Right atrium auricular region (tissue), 2 donors: ENCODE results near the gene TRDN. TPM values are rescaled to one million over a fixed set of nuclear protein-coding genes. Genes with fewer than 3 reads are reported as not detected.

Source experiments
- DNase-seq: peaks from one replicate; pipeline ENCODE4 v3.0.0-alpha.2; 2019; ENCODE audit warnings: low spot score
- H3K27ac ChIP-seq, 2 donors: fragments of 200-600 bp; sonication (generic); 1 replicate in 1 of 2; 2 replicates in 1 of 2; pipeline ENCODE4 v1.5.1; 2016 to 2019
- H3K27me3 ChIP-seq, 2 donors: fragments of 200-600 bp; sonication (generic); one replicate each; pipeline versions ENCODE4 v1.5.1 to v1.6.0; 2017 to 2019
- H3K36me3 ChIP-seq: fragments of 200-600 bp; sonication (generic); one replicate; pipeline ENCODE4 v1.5.1; 2016
- H3K4me1 ChIP-seq, 2 donors: fragments of 200-600 bp; sonication (generic); one replicate each; pipeline versions ENCODE4 v1.5.1 to v1.6.0; 2017 to 2019
- H3K4me3 ChIP-seq, 2 donors: fragments of 200-600 bp; sonication (generic); 1 replicate in 1 of 2; 2 replicates in 1 of 2; pipeline ENCODE4 v1.5.1; 2017 to 2019; ENCODE audit warnings: mild to moderate bottlenecking in 1 of 2, moderate library complexity in 1 of 2
- H3K9me3 ChIP-seq, 2 donors: fragments of 200-600 bp; sonication (generic); one replicate each; pipeline ENCODE4 v1.5.1; 2019
- total RNA-seq, 2 donors: library from RNA; depleted of rRNA; stranded (reverse); fragments of >200 nt; gene quantifications; one replicate each; pipeline ENCODE4 v1.1.0, GENCODE V29; 2016
- TF ChIP-seq, protein P1 (sequence below), 2 donors: fragments of 200-600 bp; sonication (generic); IDR thresholded peaks; one replicate each; pipeline ENCODE4 v1.5.1; 2019; ENCODE audit warnings: antibody characterized with exemption in 2 of 2

TRDN gene
- total RNA-seq, 2 donors from 2014 or later, result 90.2 to 217 TPM

DNA sequence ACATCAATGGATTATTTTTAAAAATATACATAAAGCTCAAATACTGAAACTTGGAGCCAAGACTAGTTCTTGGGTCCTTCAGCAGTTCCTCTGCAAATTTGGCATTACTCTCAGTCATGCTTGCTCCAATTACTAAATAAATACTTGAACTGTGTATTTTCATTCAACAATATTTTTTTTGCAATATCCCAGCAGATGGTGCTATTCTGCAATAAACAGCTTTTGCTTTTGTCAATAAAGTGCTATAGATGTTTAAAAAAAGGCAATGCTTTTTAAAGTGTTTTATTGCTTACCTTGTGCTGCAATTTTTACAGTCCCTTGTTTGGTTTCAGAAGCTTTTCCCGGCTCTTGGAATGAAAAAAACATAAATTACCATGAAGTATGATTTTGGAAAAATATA, 243.4 kb downstream of the TRDN start:
- H3K27me3 ChIP-seq, result no peaks in the 10 kb centered on the region
- no peak for DNase-seq
- TF ChIP-seq, protein P1, sequence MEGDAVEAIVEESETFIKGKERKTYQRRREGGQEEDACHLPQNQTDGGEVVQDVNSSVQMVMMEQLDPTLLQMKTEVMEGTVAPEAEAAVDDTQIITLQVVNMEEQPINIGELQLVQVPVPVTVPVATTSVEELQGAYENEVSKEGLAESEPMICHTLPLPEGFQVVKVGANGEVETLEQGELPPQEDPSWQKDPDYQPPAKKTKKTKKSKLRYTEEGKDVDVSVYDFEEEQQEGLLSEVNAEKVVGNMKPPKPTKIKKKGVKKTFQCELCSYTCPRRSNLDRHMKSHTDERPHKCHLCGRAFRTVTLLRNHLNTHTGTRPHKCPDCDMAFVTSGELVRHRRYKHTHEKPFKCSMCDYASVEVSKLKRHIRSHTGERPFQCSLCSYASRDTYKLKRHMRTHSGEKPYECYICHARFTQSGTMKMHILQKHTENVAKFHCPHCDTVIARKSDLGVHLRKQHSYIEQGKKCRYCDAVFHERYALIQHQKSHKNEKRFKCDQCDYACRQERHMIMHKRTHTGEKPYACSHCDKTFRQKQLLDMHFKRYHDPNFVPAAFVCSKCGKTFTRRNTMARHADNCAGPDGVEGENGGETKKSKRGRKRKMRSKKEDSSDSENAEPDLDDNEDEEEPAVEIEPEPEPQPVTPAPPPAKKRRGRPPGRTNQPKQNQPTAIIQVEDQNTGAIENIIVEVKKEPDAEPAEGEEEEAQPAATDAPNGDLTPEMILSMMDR (IDR thresholded peaks at IDR 0.05), result peak in 1 of 2 donors; percentile 52
- H3K4me3 ChIP-seq, result no peak overlapping the region
- H3K4me1 ChIP-seq, result no peaks in the 10 kb centered on the region
- H3K27ac ChIP-seq, result no peak overlapping the region
- no peaks in the 10 kb centered on the region for H3K9me3 ChIP-seq
- H3K36me3 ChIP-seq, result no peaks in the 10 kb centered on the region

DNA sequence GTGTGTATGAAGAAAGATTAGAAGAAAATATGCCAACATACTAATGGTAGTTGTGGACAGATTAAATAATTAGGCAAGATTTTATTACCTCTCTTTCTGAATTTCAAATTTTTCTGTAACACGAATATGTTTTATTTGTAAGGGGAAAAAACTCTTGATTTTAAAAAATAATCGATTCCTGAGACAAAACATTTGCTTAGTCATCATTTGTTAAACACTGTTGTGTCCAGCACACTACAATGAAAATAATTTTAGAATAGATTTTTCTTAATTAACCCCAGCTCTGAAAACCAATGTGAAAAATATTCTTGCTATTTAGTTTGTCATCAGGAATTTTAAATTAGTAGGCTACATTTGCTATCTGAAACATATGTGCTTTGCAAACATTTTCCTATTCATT, 253.0 kb downstream of the TRDN start:
- Histone ChIP-seq H3K4me1 (no peaks in the 10 kb centered on the region), H3K36me3 (no peaks in the 10 kb centered on the region), H3K27ac (no peak overlapping the region)

DNA sequence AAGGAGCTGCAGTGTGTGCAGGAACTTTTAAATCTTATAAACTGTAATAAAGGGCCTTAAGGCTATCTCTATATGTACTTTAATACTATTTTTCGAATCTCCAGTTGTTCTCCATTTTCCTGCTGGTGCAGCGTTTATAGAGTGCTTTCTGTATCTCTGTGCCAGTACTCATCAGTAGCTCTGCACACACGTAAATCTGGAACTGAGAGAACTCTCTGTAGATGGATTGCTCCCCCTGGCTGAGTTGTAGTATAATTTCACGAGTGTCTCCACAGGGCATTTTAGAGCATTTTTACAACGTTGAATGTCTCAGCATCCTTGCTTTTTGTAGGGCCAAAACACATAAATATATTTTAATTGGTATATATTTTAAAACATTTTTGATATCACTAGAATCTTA, 256.5 kb downstream of the TRDN start:
- no peak for DNase-seq

More for the DNA sequence above, 253.0 kb downstream of the TRDN start:
- TF ChIP-seq, protein P1 (IDR thresholded peaks at IDR 0.05), result no peak
- no peak for DNase-seq
- Histone ChIP-seq H3K9me3 (no peaks in the 10 kb centered on the region), H3K27me3 (no peaks in the 10 kb centered on the region), H3K4me3 (no peak overlapping the region)

DNA sequence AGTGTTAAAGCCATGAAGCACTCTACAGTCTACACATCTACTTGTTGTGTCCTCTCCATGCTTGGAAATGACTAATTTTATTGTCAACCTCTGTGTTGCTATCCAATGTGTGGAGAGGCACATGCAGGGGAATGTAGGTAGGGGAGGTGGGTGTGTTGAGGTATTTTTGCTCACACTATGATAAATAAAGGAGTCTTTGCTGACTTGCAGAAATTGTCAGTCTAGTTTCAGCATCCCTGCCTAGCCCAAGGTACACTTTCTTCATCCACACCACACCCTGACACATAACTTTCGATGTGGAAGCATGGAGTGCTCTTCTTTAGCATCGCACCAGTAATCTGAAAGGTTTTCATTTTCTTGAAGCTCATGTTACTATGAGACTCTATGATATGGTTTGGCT, 264.0 kb downstream of the TRDN start:
- no peak for DNase-seq
- TF ChIP-seq, protein P1 (IDR thresholded peaks at IDR 0.05), result no peak
- Histone ChIP-seq H3K4me3 (no peak overlapping the region), H3K27me3 (no peaks in the 10 kb centered on the region), H3K9me3 (no peaks in the 10 kb centered on the region), H3K36me3 (peaks cover 6% of the 10 kb centered on the region), H3K4me1 (no peaks in the 10 kb centered on the region), H3K27ac (no peak overlapping the region)

More for the DNA sequence above, 256.5 kb downstream of the TRDN start:
- H3K4me1 ChIP-seq, result no peaks in the 10 kb centered on the region
- no peak overlapping the region for H3K27ac ChIP-seq
- no peaks in the 10 kb centered on the region for H3K27me3 ChIP-seq
- TF ChIP-seq, protein P1 (IDR thresholded peaks at IDR 0.05), result peak in 1 of 2 donors; percentile 49
- no peaks in the 10 kb centered on the region for H3K9me3 ChIP-seq
- peaks cover 6% of the 10 kb centered on the region for H3K36me3 ChIP-seq
- H3K4me3 ChIP-seq, result no peak overlapping the region

DNA sequence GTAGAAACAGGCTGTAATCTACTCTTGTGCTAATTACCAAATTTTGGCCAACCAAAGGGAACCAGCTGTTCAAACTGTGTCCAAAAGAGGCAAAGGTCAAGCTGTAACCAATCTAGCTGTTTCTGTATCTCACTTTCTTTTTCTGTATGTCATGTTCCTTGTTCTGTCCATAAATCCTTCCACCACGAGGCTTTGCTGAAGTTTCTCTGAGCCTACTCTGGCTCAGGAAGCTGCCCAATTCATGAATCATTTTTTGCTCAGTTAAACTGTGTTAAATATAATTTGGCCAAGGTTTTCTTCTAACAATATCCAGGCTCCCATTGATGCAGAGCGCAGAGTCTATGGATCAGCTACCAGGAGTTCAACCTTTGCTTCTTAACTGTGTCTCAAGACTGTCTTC, 272.8 kb downstream of the TRDN start:
- TF ChIP-seq, protein P1 (IDR thresholded peaks at IDR 0.05), result no peak
- DNase-seq, result no peak
- Histone ChIP-seq H3K27me3 (no peaks in the 10 kb centered on the region), H3K9me3 (no peaks in the 10 kb centered on the region), H3K36me3 (no peaks in the 10 kb centered on the region), H3K4me1 (no peaks in the 10 kb centered on the region), H3K27ac (no peak overlapping the region), H3K4me3 (no peak overlapping the region)

DNA sequence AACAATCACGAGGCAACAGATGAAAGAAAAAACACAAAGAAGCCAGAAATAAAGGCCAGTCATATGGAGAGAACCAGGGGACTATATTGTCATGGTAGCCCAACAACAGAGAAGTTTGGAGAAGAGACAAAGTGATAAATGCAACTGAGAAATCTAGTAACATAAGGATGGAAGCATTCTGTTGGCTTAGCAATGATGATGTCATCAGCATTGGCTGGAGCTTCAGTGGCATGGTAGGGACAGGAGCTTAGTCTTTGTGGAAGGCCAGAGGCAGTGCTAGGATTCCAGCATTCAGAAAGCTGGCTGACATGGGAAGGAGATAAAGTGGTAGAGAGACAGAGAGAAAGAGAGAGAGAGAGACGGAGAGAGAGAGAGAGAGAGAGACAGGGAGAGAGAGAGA, 276.4 kb downstream of the TRDN start:
- DNase-seq, result no peak
- TF ChIP-seq, protein P1 (IDR thresholded peaks at IDR 0.05), result no peak
- no peak overlapping the region for H3K27ac ChIP-seq

More for the DNA sequence above, 276.4 kb downstream of the TRDN start:
- Histone ChIP-seq H3K4me3 (no peak overlapping the region), H3K36me3 (no peaks in the 10 kb centered on the region), H3K9me3 (no peaks in the 10 kb centered on the region), H3K4me1 (no peaks in the 10 kb centered on the region), H3K27me3 (no peaks in the 10 kb centered on the region)
